Ovary (tissue), 9 donors: Measurements from ENCODE around the gene IVL. TPM values are rescaled to one million over a fixed set of nuclear protein-coding genes. Genes with fewer than 3 reads are reported as not detected.

Experiments
- DNase-seq, 5 donors: peaks; one replicate each; pipeline ENCODE4 v3.0.0-alpha.2; 2019 to 2020
- H3K27ac ChIP-seq, 2 donors: fragments of 200-600 bp; one replicate each; pipeline versions ENCODE4 v1.5.1 to v1.8.0; 2019 to 2022
- H3K27me3 ChIP-seq: fragments of 200-600 bp; one replicate; pipeline ENCODE4 v1.8.0; 2022
- H3K36me3 ChIP-seq: fragments of 200-600 bp; sonication (generic); one replicate; pipeline ENCODE4 v1.5.1; 2019
- H3K4me1 ChIP-seq: one replicate; pipeline ENCODE4 v1.8.1; 2013; ENCODE audit warnings: mild to moderate bottlenecking, moderate library complexity; ENCODE audit not compliant: insufficient read depth
- H3K4me3 ChIP-seq: fragments of 200-600 bp; sonication (generic); one replicate; pipeline ENCODE4 v1.5.1; 2017
- H3K9me3 ChIP-seq, 2 donors: fragments of 200-600 bp in 1 of 2; sonication (generic) in 1 of 2; one replicate each; pipeline versions ENCODE4 v1.5.1 to v1.8.1; 2013 to 2019; ENCODE audit warnings: mild to moderate bottlenecking in 1 of 2, moderate library complexity in 1 of 2
- EP300 ChIP-seq: sonication (generic); formaldehyde crosslinking; IDR thresholded peaks from one replicate; pipeline ENCODE4 v1.6.1; 2017; ENCODE audit warnings: antibody characterized with exemption
- POLR2A ChIP-seq: fragments of 450-650 bp; IDR thresholded peaks from one replicate; pipeline ENCODE4 v1.6.1; 2017; ENCODE audit warnings: antibody characterized with exemption, mild to moderate bottlenecking, moderate library complexity
- WGBS, 3 donors: extraction: QIAGEN DNeasy Blood & Tissue Kit in 1 of 3; methylation state at CpG; one replicate each; pipeline versions ENCODE4 v1.1.5 to v1.1.7; 2013 to 2017; 5-methylcytosine and 5-hydroxymethylcytosine counted together
- intact Hi-C, 4 donors: fragments of 100-400 bp; cut with DNase I; formaldehyde crosslinking; loops; one replicate each; pipeline versions ENCODE4 v1.11.0 to v1.15.1; 2022 to 2023
- polyA plus RNA-seq, 2 donors: library from polyadenylated mRNA; stranded (reverse); fragments of 200-250 nt in 1 of 2; fragments of 350-450 nt in 1 of 2; fragmentation: Illumina TruSeq in 1 of 2; extraction: RNeasy Lipid Tissue Mini Kit (QIAGEN cat#74804) in 1 of 2; gene quantifications; one replicate each; pipeline ENCODE4 v1.2.3, GENCODE V29; 2013 to 2014
- total RNA-seq, 7 donors: library from RNA; depleted of rRNA in 2 of 7; stranded (reverse); fragments of >200 nt in 2 of 7; fragmentation: NEBNext Ultra II Directional in 3 of 7; extraction: Animal tissue kit (Norgen Biotek cat#: 25700) in 3 of 7; gene quantifications; one replicate each; pipeline versions ENCODE4 v1.1.0 to v1.2.4, GENCODE V29; 2016 to 2023
- TF ChIP-seq, protein P1 (sequence below), 3 donors: fragments of 450-650 bp in 2 of 3; fragments of 200-600 bp in 1 of 3; IDR thresholded peaks; one replicate each; pipeline versions ENCODE4 v1.5.1 to v1.8.0; 2016 to 2022; ENCODE audit warnings: antibody characterized with exemption in 3 of 3, mild to moderate bottlenecking in 1 of 3
- donor health status: DM: no; HTN: no; CAD: no; lungs with moderate emphysema.
- donor health status: DM: no; HTN: no; CAD: no.
- donor health status: Bipolar disorder and iron deficiency.
- donor health status: DM: yes; HTN: yes; CAD: no.
- donor health status: DM: no; HTN: no; CAD: no.
- donor health status: DM: yes; HTN: yes; CAD: no.

Gene IVL
- total and polyA plus RNA-seq, 9 donors = not detected

DNA sequence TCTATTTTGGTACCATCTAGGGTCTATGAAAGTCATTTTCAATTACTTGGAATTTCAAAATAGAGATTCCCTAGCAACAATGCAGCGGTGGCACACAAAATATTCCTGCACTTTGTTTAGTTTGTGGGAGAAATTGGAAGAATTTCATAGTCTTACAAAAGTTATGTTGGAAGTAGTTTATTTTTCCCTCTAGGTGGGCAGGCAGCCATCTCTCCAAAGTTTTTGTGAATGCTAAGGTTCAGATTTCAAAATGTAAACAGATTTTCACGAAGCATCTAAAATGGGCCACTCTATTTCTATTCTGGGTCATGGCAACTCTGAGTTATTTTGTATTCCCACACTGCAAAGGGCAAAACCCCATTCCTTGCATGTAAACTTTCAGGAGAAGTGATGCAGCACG, 22.3 kb upstream of the IVL start:
- Histone ChIP-seq H3K4me3 (no peak overlapping the region), H3K4me1 (peaks cover 7% of the 10 kb centered on the region), H3K27me3 (no peaks in the 10 kb centered on the region), H3K36me3 (no peaks in the 10 kb centered on the region), H3K27ac (no peak overlapping the region), H3K9me3 (no peaks in the 10 kb centered on the region)
- DNase-seq = no peak
- TF ChIP-seq, protein P1, sequence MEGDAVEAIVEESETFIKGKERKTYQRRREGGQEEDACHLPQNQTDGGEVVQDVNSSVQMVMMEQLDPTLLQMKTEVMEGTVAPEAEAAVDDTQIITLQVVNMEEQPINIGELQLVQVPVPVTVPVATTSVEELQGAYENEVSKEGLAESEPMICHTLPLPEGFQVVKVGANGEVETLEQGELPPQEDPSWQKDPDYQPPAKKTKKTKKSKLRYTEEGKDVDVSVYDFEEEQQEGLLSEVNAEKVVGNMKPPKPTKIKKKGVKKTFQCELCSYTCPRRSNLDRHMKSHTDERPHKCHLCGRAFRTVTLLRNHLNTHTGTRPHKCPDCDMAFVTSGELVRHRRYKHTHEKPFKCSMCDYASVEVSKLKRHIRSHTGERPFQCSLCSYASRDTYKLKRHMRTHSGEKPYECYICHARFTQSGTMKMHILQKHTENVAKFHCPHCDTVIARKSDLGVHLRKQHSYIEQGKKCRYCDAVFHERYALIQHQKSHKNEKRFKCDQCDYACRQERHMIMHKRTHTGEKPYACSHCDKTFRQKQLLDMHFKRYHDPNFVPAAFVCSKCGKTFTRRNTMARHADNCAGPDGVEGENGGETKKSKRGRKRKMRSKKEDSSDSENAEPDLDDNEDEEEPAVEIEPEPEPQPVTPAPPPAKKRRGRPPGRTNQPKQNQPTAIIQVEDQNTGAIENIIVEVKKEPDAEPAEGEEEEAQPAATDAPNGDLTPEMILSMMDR (IDR thresholded peaks at IDR 0.05) = no peak
- TF ChIP-seq POLR2A = no peak
- WGBS, 3 donors = 5 to 7% (median 6%) methylated on average over 3 of the region's 3 CpGs
- intact Hi-C loops = no loop called here

DNA sequence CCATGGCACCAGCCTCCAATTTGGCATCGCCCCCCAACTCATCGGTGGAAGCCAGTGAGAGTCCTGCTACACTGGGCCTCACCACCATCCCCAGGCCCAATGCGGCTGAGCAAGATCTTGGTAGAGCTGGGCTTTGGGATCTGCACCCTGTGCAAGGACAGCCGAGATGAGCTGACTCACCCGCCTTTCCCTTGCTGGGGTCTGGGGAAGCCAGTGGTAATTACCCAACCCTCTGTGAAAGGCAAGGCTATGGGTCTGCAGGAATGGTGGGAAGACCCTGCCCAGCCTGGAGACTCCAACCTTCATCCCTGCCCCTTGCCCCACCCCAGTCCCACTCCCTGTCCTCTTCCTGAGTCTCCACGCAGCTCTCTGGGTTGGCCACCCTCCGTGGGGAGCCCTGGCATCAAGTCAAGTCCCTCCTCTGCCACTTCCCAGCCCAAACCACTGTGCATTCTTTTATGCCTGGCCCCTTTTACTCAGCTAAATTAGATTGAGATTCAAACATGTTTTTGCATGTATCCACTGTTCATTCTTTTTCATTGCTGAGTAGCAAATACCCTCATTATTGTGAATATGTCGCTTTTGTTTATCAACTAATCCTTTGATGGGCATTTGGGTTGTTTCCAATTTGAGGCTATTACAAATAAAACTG, 21.5 kb upstream of the IVL start:
- DNase-seq = no peak
- Histone ChIP-seq H3K36me3 (no peaks in the 10 kb centered on the region), H3K4me1 (peaks cover 7% of the 10 kb centered on the region), H3K4me3 (no peak overlapping the region), H3K27me3 (no peaks in the 10 kb centered on the region), H3K9me3 (no peaks in the 10 kb centered on the region), H3K27ac (no peak overlapping the region)
- WGBS, 3 donors = 78 to 82% (median 82%) methylated on average over 8 of the region's 8 CpGs
- intact Hi-C loops = no loop called here
- TF ChIP-seq POLR2A (no peak), EP300 (no peak)
- TF ChIP-seq, protein P1 (IDR thresholded peaks at IDR 0.05) = no peak

DNA sequence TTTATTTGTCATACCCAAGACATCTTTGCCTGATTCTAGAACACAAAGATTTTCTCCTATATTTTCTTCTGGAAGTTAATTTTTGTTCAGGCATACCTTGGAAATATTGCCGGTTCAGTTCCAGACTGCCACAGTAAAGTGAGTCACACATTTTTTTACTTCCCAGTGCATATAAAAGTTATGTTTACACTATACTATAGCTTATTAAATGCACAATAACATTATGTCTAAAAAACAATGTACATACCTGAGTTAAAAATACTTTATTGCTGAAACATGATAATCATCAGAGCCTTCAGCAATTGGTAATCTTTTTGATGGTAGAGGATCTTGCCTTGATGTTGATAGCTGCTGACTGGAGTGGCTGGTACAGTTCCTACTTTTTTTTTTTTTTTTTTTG, 20.2 kb upstream of the IVL start:
- Histone ChIP-seq H3K4me1 (peaks cover 7% of the 10 kb centered on the region), H3K9me3 (no peaks in the 10 kb centered on the region), H3K27ac (no peak overlapping the region), H3K36me3 (no peaks in the 10 kb centered on the region), H3K4me3 (no peak overlapping the region), H3K27me3 (no peaks in the 10 kb centered on the region)
- WGBS, 3 donors = 91 to 96% (median 91%) methylated on average over 1 of the region's 1 CpG
- no peak for DNase-seq
- no peak for TF ChIP-seq EP300
- TF ChIP-seq POLR2A = no peak
- TF ChIP-seq, protein P1 (IDR thresholded peaks at IDR 0.05) = no peak
- intact Hi-C loops = no loop called here

DNA sequence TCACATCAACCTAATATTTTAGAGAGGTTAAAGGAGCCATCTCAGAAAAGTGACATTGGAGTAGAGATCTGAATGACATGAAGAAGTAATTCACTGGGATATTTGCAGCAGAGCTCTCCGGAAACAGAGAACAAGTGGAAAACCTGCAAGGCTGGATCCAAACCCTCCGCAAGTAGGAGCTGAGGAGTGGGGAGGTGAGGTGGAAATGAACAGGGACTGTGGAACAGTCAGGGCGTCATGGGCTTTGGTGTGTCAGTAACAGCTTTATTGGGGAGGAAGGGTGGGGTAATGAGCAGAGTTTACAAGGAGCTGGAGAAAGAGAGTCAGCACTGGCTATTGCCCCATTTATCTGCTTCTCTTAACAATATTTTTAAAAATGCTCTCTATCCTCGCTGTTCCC, 9.3 kb upstream of the IVL start:
- DNase-seq = no peak
- Histone ChIP-seq H3K4me3 (no peak overlapping the region), H3K27me3 (no peaks in the 10 kb centered on the region), H3K36me3 (no peaks in the 10 kb centered on the region), H3K4me1 (no peaks in the 10 kb centered on the region), H3K9me3 (no peaks in the 10 kb centered on the region), H3K27ac (no peak overlapping the region)
- TF ChIP-seq, protein P1 (IDR thresholded peaks at IDR 0.05) = no peak
- TF ChIP-seq POLR2A (no peak), EP300 (no peak)
- intact Hi-C loops = no loop called here
- 84 to 86% (median 85%) methylated on average over 4 of the region's 4 CpGs for WGBS, 3 donors
